ENCODE measurements around the gene RNF213. TPM values are rescaled to one million over a fixed set of nuclear protein-coding genes. Genes with fewer than 3 reads are reported as not detected.
"Not testable (repeated sequence)": the region's sequence is repeated elsewhere in the genome, so short reads cannot be mapped to it uniquely, and the experiment has no call there.

The RNF213 gene
- total RNA-seq, 2 donors from 2014 or later: 546 to 651 TPM

DNA sequence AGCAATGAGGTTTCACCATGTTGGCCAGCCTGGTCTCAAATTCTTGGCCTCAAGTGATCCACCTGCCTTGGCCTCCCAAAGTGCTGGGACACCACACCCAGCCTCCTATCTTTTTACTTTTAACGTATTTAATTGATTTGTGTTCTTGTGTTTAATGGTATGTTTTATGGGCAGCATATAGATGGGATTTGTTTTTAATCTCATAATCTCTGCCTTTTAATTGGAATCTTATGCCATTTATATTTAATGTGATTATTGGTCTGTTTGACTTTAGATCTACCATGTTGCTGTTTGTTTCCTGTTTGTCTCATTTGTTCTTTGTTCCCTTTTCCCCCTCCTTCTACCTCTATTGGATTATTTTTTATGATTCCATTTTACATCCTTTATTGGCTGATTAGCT lies 28.2 kb upstream of the RNF213 start:
- Mint-ChIP-seq H3K4me3 (no peak overlapping the region), H3K9me3 (peaks cover 12 to 17% of the 10 kb centered on the region in 2 donors), H3K36me3 (ENCODE audit: insufficient read depth in 2 of 2) (peaks cover 18 to 36% of the 10 kb centered on the region in 2 donors), H3K27ac (no peak overlapping the region), H3K27me3 (ENCODE audit: low read depth) (no peaks in the 10 kb centered on the region), H3K4me1 (ENCODE audit: low read depth) (no peaks in the 10 kb centered on the region)
- ATAC-seq (replicated peaks in 1 of 2) (no peak), DNase-seq (no peak)

DNA sequence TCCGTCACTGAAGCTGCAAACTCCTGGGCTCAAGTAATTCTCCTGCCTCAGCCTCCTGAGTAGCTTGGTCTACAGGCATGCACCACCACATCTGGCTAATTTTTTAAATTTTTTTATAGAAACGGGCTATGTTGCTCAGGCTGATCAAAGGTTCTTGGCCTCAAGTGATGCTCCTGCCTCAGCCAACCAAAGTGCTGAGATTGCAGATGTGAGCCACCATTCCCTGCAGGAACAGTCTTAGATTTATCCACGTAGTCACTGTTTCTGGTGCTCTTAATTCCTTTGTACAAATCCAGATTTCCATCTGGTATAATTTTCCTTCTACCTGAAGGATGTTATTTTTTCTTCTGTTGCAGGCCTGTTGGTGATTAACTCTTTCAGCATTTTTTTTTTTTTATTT lies 27.4 kb upstream of the RNF213 start:
- no peak for ATAC-seq (replicated peaks in 1 of 2)
- Mint-ChIP-seq H3K4me1 (ENCODE audit: low read depth) (no peaks in the 10 kb centered on the region), H3K27me3 (ENCODE audit: low read depth) (no peaks in the 10 kb centered on the region), H3K9me3 (peaks cover 12 to 17% of the 10 kb centered on the region in 2 donors), H3K27ac (no peak overlapping the region), H3K4me3 (no peak overlapping the region), H3K36me3 (ENCODE audit: insufficient read depth in 2 of 2) (peaks cover 18 to 36% of the 10 kb centered on the region in 2 donors)
- no peak for DNase-seq

DNA sequence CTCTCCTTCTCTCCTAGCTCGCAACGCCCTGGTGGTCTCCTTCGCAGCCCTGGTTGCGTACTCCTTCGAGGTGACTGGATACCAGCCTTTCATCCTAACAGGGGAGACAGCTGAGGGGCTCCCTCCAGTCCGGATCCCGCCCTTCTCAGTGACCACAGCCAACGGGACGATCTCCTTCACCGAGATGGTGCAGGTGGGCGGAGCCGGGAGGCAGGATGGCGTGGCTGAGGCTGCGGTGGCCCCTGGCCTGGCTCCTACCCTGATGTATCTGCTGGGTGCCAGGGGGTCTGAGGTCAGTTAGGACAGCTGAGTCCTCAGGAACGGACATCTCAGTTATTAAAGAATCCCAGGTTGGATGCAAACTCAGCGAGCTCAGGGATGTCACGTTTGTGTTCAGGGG lies 23.7 kb upstream of the RNF213 start:
- H3K27ac Mint-ChIP-seq: no peak overlapping the region
- ATAC-seq (replicated peaks in 1 of 2) (no peak), DNase-seq (no peak)
- no peaks in the 10 kb centered on the region for H3K4me1 Mint-ChIP-seq (ENCODE audit: low read depth)
- peaks cover 7 to 12% of the 10 kb centered on the region in 2 donors for H3K9me3 Mint-ChIP-seq
- H3K4me3 Mint-ChIP-seq: no peak overlapping the region
- H3K27me3 Mint-ChIP-seq (ENCODE audit: low read depth): no peaks in the 10 kb centered on the region
- H3K36me3 Mint-ChIP-seq (ENCODE audit: insufficient read depth in 2 of 2): peaks cover 13 to 24% of the 10 kb centered on the region in 2 donors

DNA sequence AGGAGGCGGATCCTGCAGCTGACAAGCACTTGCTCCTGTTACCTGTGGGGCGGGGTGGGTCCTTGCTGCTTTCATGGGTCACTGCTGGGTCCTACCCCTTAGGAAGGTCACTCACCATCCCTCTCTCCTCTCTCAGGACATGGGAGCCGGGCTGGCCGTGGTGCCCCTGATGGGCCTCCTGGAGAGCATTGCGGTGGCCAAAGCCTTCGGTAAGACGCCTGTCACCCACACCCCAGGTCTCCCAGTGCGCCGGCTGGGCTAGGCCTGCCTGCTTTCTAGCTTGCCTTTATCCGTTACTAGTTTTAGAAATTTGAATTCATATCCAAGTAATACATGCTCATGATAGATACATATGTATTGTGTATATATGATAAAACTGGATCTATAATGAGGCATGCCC lies 23.3 kb upstream of the RNF213 start:
- no peaks in the 10 kb centered on the region for H3K27me3 Mint-ChIP-seq (ENCODE audit: low read depth)
- ATAC-seq (replicated peaks in 1 of 2) (no peak), DNase-seq (no peak)
- peaks cover 13 to 21% of the 10 kb centered on the region in 2 donors for H3K36me3 Mint-ChIP-seq (ENCODE audit: insufficient read depth in 2 of 2)
- no peak overlapping the region for H3K4me3 Mint-ChIP-seq
- H3K4me1 Mint-ChIP-seq (ENCODE audit: low read depth): no peaks in the 10 kb centered on the region
- H3K9me3 Mint-ChIP-seq: peaks cover 6 to 11% of the 10 kb centered on the region in 2 donors
- H3K27ac Mint-ChIP-seq: no peak overlapping the region

DNA sequence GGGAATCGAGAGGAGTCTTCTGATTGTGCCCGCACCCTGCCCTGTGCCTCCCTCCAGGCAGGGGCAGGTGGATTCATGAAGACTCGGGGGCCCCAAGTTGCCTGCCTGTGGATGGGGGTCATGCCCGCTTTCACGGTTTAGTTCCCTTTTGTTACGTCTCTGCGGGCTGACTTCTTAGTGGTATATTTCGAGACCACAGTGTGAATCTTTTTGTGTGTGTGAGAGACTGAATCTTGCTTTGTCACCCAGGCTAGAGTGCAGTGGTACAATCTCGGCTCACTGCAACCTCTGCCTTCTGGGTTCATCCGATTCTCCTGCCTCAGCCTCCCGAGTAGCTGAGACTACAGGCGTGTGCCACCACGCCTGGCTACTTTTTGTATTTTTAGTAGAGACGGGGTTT lies 18.1 kb upstream of the RNF213 start:
- DNase-seq (no peak), ATAC-seq (replicated peaks in 1 of 2) (no peak)
- Mint-ChIP-seq H3K36me3 (ENCODE audit: insufficient read depth in 2 of 2) (peaks cover 0 to 3% of the 10 kb centered on the region in 2 donors), H3K27ac (no peak overlapping the region), H3K27me3 (ENCODE audit: low read depth) (no peaks in the 10 kb centered on the region), H3K9me3 (no peaks in the 10 kb centered on the region), H3K4me3 (no peak overlapping the region), H3K4me1 (ENCODE audit: low read depth) (no peaks in the 10 kb centered on the region)

DNA sequence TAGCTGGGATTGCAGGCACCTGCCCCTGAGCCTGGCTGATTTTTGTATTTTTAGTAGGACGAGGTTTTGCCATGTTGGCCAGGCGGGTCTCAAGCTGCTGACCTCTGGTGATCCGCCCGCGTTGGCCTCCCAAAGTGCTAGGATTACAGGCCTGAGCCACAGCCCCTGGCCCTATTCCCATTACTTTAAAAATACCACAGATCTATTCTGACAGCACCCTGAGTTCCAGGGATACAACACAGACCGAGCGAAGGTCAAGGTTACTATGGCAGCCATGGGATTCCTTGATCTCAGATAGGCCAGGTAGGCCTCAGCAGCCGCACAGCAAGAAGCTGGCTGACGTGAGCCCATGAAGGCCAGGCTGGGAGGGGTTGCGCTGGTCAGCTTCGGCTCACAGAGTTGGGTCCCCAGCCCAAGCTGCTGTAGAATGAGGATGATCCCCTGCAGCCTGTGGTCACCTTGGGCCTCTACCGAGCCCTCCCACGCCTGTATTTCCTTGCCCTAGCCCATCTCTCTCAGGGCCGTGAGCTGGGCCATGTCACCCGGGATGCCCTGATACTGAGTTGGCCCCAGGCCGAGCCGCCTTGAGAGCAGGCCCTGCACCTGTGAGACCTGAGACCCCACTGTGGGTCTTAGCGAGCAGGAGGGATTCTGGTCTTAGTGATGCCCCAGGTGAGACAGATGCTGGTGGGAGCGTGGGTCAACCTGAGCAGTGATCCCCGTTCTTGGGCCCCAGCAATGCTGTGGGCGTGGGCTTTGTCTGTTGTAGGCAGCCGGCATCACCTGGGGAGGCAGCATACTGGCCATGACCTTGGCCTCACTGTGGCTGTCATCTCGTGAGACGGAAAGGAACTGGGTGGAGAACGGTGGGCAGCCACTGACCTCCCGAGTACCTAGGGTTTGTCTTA lies 16.9 kb upstream of the RNF213 start:
- ATAC-seq (replicated peaks in 1 of 2): no peak
- Mint-ChIP-seq H3K36me3 (ENCODE audit: insufficient read depth in 2 of 2) (peaks cover 0 to 1% of the 10 kb centered on the region in 2 donors), H3K9me3 (no peaks in the 10 kb centered on the region), H3K4me1 (ENCODE audit: low read depth) (no peaks in the 10 kb centered on the region), H3K27ac (no peak overlapping the region), H3K27me3 (ENCODE audit: low read depth) (no peaks in the 10 kb centered on the region), H3K4me3 (no peak overlapping the region)
- no peak for DNase-seq

DNA sequence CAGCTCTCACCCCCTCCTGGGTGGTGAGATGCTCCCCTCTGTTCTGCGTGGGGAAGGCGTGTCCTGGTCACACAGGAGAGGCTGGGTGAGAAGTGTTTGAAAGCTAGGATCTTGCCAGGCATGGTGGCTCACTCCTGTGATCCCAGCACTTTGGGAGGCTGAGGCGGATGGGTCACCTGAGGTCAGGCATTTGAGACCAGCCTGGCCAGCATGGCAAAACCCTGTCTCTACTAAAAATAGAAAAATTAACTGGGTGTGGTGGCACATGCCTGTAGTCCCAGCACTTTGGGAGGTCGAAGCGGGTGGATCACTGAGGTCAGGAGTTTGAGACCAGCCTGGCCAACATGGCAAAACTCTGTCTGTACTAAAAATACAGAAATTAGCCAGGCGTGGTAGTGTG lies 16.2 kb upstream of the RNF213 start:
- H3K4me1 Mint-ChIP-seq (ENCODE audit: low read depth): not testable (repeated sequence)

DNA sequence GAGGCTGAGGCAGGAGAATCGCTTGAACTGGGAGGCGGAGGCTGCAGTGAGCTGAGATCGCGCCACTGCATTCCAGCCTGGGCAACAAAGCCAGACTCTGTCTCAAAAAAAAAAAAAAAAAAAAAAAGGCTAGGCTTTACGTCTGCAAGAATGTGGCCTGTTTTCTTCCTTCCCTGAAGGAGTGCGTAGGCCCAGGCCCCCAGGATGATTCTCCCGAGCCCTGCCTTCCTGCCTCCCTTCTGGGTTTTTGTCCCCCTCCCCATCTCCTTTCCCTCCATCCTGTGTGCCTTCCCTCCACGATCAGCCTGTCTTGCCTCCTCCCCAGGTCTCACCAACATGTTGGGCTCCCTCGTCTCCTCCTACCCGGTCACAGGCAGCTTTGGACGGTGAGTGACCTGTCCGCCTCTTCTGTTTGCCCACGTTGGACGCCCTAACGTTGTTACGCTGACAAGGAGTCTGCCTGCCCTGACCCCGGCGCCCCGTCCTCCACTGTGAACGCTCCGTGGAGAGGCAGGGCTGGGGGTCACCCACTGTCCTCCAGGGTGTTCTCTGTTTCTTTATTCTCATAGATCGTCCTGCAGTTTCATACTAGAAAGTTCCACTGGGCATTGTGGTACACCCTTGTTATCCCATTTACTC lies 15.7 kb upstream of the RNF213 start:
- ATAC-seq (replicated peaks in 1 of 2) (no peak), DNase-seq (no peak)
- Mint-ChIP-seq H3K27ac (no peak overlapping the region), H3K4me3 (no peak overlapping the region), H3K36me3 (ENCODE audit: insufficient read depth in 2 of 2) (peaks cover 0 to 1% of the 10 kb centered on the region in 2 donors), H3K27me3 (ENCODE audit: low read depth) (no peaks in the 10 kb centered on the region), H3K4me1 (ENCODE audit: low read depth) (no peaks in the 10 kb centered on the region), H3K9me3 (no peaks in the 10 kb centered on the region)

More for the DNA sequence above, 16.2 kb upstream of the RNF213 start:
- not testable (repeated sequence) for H3K27ac Mint-ChIP-seq; H3K27me3 Mint-ChIP-seq (ENCODE audit: low read depth); DNase-seq; H3K4me3 Mint-ChIP-seq; H3K36me3 Mint-ChIP-seq (ENCODE audit: insufficient read depth in 2 of 2); H3K9me3 Mint-ChIP-seq; ATAC-seq (replicated peaks in 1 of 2)

DNA sequence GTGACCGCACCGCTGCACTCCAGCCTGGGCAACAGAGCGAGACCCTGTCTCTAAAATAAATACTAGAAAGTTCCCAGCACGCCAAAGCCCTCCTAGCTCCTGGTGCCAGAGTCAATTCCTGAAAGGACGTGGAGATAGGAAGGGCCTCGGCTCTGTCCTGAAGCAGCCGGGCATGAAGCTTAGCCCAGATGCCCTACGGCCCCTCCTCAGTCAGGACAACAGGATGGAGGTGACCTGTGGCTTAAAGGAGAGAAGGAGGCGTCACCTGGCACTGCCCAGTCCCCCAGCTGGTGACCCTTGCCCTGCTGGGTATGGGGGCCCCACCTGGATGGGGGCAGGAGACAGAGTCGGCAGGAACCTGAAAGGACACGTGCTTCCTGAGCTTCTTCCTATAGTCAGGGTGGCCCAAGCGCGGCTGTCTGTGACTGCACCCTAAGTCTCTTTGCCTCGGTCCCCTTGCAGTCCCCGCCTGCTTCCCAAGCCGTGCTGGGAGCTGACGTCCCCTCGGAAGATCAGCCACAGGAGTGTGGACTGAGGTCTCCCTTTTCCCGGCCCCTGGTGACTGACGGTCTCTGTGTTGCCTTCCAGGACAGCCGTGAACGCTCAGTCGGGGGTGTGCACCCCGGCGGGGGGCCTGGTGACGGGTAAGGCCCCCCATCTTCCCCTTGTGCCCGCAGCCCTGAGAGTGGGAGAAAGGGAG lies 14.9 kb upstream of the RNF213 start:
- Mint-ChIP-seq H3K4me1 (ENCODE audit: low read depth) (no peaks in the 10 kb centered on the region), H3K27me3 (ENCODE audit: low read depth) (no peaks in the 10 kb centered on the region), H3K36me3 (ENCODE audit: insufficient read depth in 2 of 2) (peaks cover 0 to 1% of the 10 kb centered on the region in 2 donors), H3K9me3 (no peaks in the 10 kb centered on the region), H3K27ac (no peak overlapping the region), H3K4me3 (no peak overlapping the region)
- no peak for DNase-seq
- no peak for ATAC-seq (replicated peaks in 1 of 2)

DNA sequence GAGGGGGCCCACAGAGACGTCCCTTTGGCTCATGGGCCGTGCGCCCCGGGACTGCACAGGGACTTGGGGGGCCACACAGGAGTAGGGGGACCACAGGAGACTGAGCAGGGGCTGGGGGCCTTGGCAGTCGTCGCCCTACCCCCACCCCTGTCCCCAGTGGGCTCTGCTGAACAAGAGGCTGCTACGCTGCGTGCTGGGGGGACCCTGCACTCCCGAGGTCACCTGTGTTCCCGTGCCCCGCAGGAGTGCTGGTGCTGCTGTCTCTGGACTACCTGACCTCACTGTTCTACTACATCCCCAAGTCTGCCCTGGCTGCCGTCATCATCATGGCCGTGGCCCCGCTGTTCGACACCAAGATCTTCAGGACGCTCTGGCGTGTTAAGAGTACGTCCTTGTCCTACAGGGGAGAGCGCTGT lies 14.4 kb upstream of the RNF213 start:
- Mint-ChIP-seq H3K27ac (no peak overlapping the region), H3K27me3 (ENCODE audit: low read depth) (no peaks in the 10 kb centered on the region), H3K4me3 (no peak overlapping the region), H3K4me1 (ENCODE audit: low read depth) (no peaks in the 10 kb centered on the region), H3K36me3 (ENCODE audit: insufficient read depth in 2 of 2) (peaks cover 0 to 1% of the 10 kb centered on the region in 2 donors), H3K9me3 (no peaks in the 10 kb centered on the region)
- DNase-seq: no peak
- ATAC-seq (replicated peaks in 1 of 2): no peak

DNA sequence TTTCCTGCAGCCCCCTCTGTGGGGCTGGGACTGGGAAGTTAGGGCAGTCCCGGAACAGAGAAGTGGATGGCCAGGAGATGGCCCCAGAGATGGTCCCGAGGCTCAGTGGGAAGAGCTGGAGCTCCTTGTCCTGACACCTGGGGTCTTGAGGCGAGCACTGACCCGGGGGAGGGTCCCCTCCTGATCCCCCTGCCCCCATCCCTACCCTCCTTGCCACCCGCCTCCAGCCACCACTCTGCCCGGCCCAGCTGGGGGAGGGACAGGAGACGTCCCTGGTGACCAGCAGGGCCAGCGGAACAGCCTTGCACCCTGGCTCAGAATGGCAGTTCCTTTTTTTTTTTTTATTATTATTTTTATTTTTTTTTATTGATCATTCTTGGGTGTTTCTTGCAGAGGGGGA lies 13.9 kb upstream of the RNF213 start:
- H3K27ac Mint-ChIP-seq: no peak overlapping the region

DNA sequence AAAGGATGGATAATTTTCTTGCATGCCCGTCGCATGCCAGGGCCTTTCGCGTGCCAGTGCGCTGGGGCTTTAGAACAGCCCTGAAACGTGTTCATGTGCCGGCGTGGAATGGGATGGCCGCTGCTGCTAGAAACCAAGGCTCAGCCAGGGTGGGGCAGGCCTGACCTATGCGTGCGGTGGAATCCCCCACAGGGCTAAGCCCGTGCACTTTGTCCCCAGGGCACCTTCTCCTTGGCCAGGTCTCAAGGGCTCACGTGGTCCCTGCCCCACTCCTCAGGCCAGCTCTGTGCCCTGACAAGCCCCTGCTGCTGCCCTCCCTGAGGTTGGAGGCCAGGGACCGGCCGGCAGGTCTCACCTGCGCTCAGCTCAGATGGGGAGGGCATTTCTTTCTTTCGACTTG lies 13.1 kb upstream of the RNF213 start:
- H3K4me1 Mint-ChIP-seq (ENCODE audit: low read depth): peaks cover 4% of the 10 kb centered on the region
- DNase-seq (no peak), ATAC-seq (replicated peaks in 1 of 2) (no peak)
- H3K9me3 Mint-ChIP-seq: no peaks in the 10 kb centered on the region
- no peak overlapping the region for H3K4me3 Mint-ChIP-seq
- H3K27ac Mint-ChIP-seq: no peak overlapping the region
- no peaks in the 10 kb centered on the region for H3K27me3 Mint-ChIP-seq (ENCODE audit: low read depth)
- H3K36me3 Mint-ChIP-seq (ENCODE audit: insufficient read depth in 2 of 2): peaks cover 0 to 1% of the 10 kb centered on the region in 2 donors

More for the DNA sequence above, 13.9 kb upstream of the RNF213 start:
- Mint-ChIP-seq H3K36me3 (ENCODE audit: insufficient read depth in 2 of 2) (peaks cover 0 to 1% of the 10 kb centered on the region in 2 donors), H3K27me3 (ENCODE audit: low read depth) (no peaks in the 10 kb centered on the region), H3K9me3 (no peaks in the 10 kb centered on the region), H3K4me1 (ENCODE audit: low read depth) (no peaks in the 10 kb centered on the region), H3K4me3 (no peak overlapping the region)
- no peak for DNase-seq
- ATAC-seq (replicated peaks in 1 of 2): no peak

Data from activated T-cell treated with anti-CD3 and anti-CD28 coated beads, Interleukin-2, amount 50 U/mL, for 72 hours (primary cell).